IMR-90 (cell line): Measurements from ENCODE around the gene SGMS1. TPM values are rescaled to one million over a fixed set of nuclear protein-coding genes. Genes with fewer than 3 reads are reported as not detected.

Experiments
- ATAC-seq: fragments of 200-7000 bp; cut with Tn5 transposase; 2 replicates; pipeline ENCODE4 v1.9.1; 2020; ENCODE audit warnings: low read depth, mild to moderate bottlenecking, moderate library complexity
- BruUV-seq: library from RNA; stranded (reverse); fragments of 400-500 nt; replicated peaks from 2 replicates; lab custom pipeline; 2021; lab: Mats Ljungman, UMichigan
- CTCF ChIA-PET: fragments of 300-600 bp; formaldehyde crosslinking; extraction: SDS; loops from one replicate; lab custom pipeline; 2021; ENCODE audit warnings: antibody characterized with exemption; lab: Yijun Ruan, JAX
- POLR2A ChIA-PET: fragments of 300-600 bp; sonication (Branson Sonifier 250); formaldehyde crosslinking; loops from one replicate; lab custom pipeline; 2022; ENCODE audit warnings: antibody characterized with exemption; ENCODE audit not compliant: unreplicated experiment; lab: Charles Lee
- DNase-seq: peaks from one replicate; pipeline ENCODE4 v3.0.0; 2013
- H2AFZ ChIP-seq: replicated peaks from 2 replicates; pipeline ENCODE3; 2013; ENCODE audit warnings: low read length, mild to moderate bottlenecking; ENCODE audit not compliant: poor library complexity
- H2AK5ac ChIP-seq: 2 replicates; pipeline ENCODE4 v1.6.1; 2013; ENCODE audit warnings: low read depth, low read length, inconsistent platforms
- H2AK9ac ChIP-seq: replicated peaks from 2 replicates; pipeline ENCODE3; 2013; ENCODE audit warnings: mild to moderate bottlenecking, low read depth, low read length, moderate library complexity; ENCODE audit not compliant: poor library complexity
- H2BK120ac ChIP-seq: 2 replicates; pipeline ENCODE4 v1.6.1; 2013; ENCODE audit warnings: low read depth, low read length, inconsistent platforms
- H2BK15ac ChIP-seq: 3 replicates; pipeline ENCODE4 v1.6.1; 2013; ENCODE audit warnings: low read depth, low read length, inconsistent platforms
- H2BK20ac ChIP-seq: 2 replicates; pipeline ENCODE4 v1.6.1; 2013; ENCODE audit warnings: low read depth, mild to moderate bottlenecking, inconsistent platforms, low read length, moderate library complexity
- H2BK5ac ChIP-seq: 2 replicates; pipeline ENCODE4 v1.6.1; 2013; ENCODE audit warnings: mild to moderate bottlenecking, low read depth, low read length, inconsistent platforms; ENCODE audit not compliant: poor library complexity, severe bottlenecking
- H3K14ac ChIP-seq: replicated peaks from 2 replicates; pipeline ENCODE4 v1.6.1; 2013; ENCODE audit warnings: low read depth, low read length, inconsistent platforms
- H3K18ac ChIP-seq: 2 replicates; pipeline ENCODE4 v1.6.1; 2013; ENCODE audit warnings: low read depth, low read length, control low read depth
- H3K23ac ChIP-seq: 2 replicates; pipeline ENCODE4 v1.6.1; 2013; ENCODE audit warnings: low read depth, low read length, inconsistent platforms
- H3K27ac ChIP-seq: 2 replicates; pipeline ENCODE4 v1.5.1; 2013; ENCODE audit warnings: mild to moderate bottlenecking, control low read depth, low read length; ENCODE audit not compliant: insufficient read depth
- H3K27me3 ChIP-seq: 2 replicates; pipeline ENCODE4 v1.6.1; 2013; ENCODE audit warnings: low read length; ENCODE audit not compliant: control insufficient read depth, insufficient read depth
- H3K36me3 ChIP-seq: 2 replicates; pipeline ENCODE4 v1.6.1; 2013; ENCODE audit warnings: low read length, mixed read lengths; ENCODE audit not compliant: control insufficient read depth, insufficient read depth
- H3K4ac ChIP-seq: 2 replicates; pipeline ENCODE4 v1.6.1; 2013; ENCODE audit warnings: low read depth, low read length, inconsistent platforms
- H3K4me1 ChIP-seq: 2 replicates; pipeline ENCODE4 v1.6.1; 2013; ENCODE audit warnings: low read length, mixed read lengths; ENCODE audit not compliant: control insufficient read depth, insufficient read depth
- H3K4me2 ChIP-seq: 2 replicates; pipeline ENCODE4 v1.6.1; 2013; ENCODE audit warnings: low read depth, mild to moderate bottlenecking, control low read depth, low read length, moderate library complexity
- H3K4me3 ChIP-seq: 2 replicates; pipeline ENCODE4 v1.5.1; 2013; ENCODE audit warnings: low read depth, mild to moderate bottlenecking, control low read depth, low read length, moderate library complexity; ENCODE audit not compliant: insufficient read depth
- H3K56ac ChIP-seq: 2 replicates; pipeline ENCODE4 v1.6.1; 2013; ENCODE audit warnings: low read length, inconsistent platforms; ENCODE audit not compliant: insufficient read depth; ENCODE audit errors: extremely low read depth
- H3K79me1 ChIP-seq, 2 experiments: 2 replicates each; pipeline ENCODE4 v1.6.1; 2013; ENCODE audit warnings: low read length in 2 of 2, inconsistent platforms in 1 of 2, low read depth in 1 of 2
- H3K9ac ChIP-seq: 2 replicates; pipeline ENCODE4 v1.6.1; 2013; ENCODE audit warnings: low read depth, low read length, control low read depth
- H3K9me1 ChIP-seq: 2 replicates; pipeline ENCODE4 v1.6.1; 2013; ENCODE audit warnings: low read length, inconsistent platforms; ENCODE audit not compliant: insufficient read depth
- H3K9me3 ChIP-seq: 2 replicates; pipeline ENCODE4 v1.6.1; 2013; ENCODE audit warnings: low read length; ENCODE audit not compliant: control insufficient read depth, insufficient read depth
- H4K20me1 ChIP-seq: 2 replicates; pipeline ENCODE4 v1.6.1; 2013; ENCODE audit warnings: low read length, inconsistent platforms; ENCODE audit not compliant: insufficient read depth
- H4K5ac ChIP-seq: 2 replicates; pipeline ENCODE4 v1.6.1; 2013; ENCODE audit warnings: mild to moderate bottlenecking, low read depth, low read length, control low read depth
- H4K8ac ChIP-seq, 2 experiments: 2 replicates each; pipeline ENCODE4 v1.6.1; 2013; ENCODE audit warnings: low read depth in 2 of 2, low read length in 2 of 2, control low read depth in 1 of 2, inconsistent platforms in 1 of 2
- H4K91ac ChIP-seq: 2 replicates; pipeline ENCODE4 v1.6.1; 2013; ENCODE audit warnings: low read depth, low read length, inconsistent platforms; ENCODE audit not compliant: insufficient read depth
- BHLHE40 ChIP-seq: fragments of 150-350 bp; IDR thresholded peaks from 2 replicates; pipeline ENCODE4 v1.6.1; 2016; ENCODE audit warnings: mild to moderate bottlenecking, low read depth, low read length
- CHD1 ChIP-seq: IDR thresholded peaks from 2 replicates; pipeline ENCODE4 v1.6.1; 2012; ENCODE audit warnings: low read depth, low read length, improper control_type of control experiment
- FOS ChIP-seq: fragments of 150-350 bp; IDR thresholded peaks from 2 replicates; pipeline ENCODE4 v1.6.1; 2016; ENCODE audit warnings: low read depth, low read length
- MAZ ChIP-seq: IDR thresholded peaks from 2 replicates; pipeline ENCODE4 v1.6.1; 2012; ENCODE audit warnings: low read depth, mild to moderate bottlenecking, low read length, improper control_type of control experiment, moderate library complexity, borderline replicate concordance
- MXI1 ChIP-seq: IDR thresholded peaks from 2 replicates; pipeline ENCODE4 v1.6.1; 2012; ENCODE audit warnings: low read depth, mild to moderate bottlenecking, low read length, moderate library complexity, borderline replicate concordance
- NFE2L2 ChIP-seq: fragments of 150-350 bp; IDR thresholded peaks from 2 replicates; pipeline ENCODE4 v1.6.1; 2016; ENCODE audit warnings: low read depth, mild to moderate bottlenecking, low read length
- POLR2A ChIP-seq: IDR thresholded peaks from 2 replicates; pipeline ENCODE4 v1.6.1; 2012; ENCODE audit warnings: mild to moderate bottlenecking, low read depth, low read length
- RAD21 ChIP-seq: IDR thresholded peaks from 2 replicates; pipeline ENCODE4 v1.6.1; 2012; ENCODE audit warnings: low read length, improper control_type of control experiment
- SMC3 ChIP-seq: fragments of 150-350 bp; IDR thresholded peaks from 2 replicates; pipeline ENCODE4 v1.6.1; 2016; ENCODE audit warnings: low read depth, mild to moderate bottlenecking, antibody characterized with exemption, low read length, moderate library complexity
- WGBS, 2 experiments: methylation state at CpG; one replicate each; pipeline versions ENCODE4 v1.1.5 to v1.1.7; 2013; ENCODE audit warnings: missing lambda C conversion rate in 2 of 2; ENCODE audit not compliant: insufficient read length in 1 of 2; ENCODE audit errors: extremely low coverage in 2 of 2; 5-methylcytosine and 5-hydroxymethylcytosine counted together
- dilution Hi-C: fragments of 300-500 bp; cut with HindIII; formaldehyde crosslinking; loops from one replicate; pipeline ENCODE4 v1.14.3; 2018; ENCODE audit warnings: low sequenced_read_pairs; ENCODE audit not compliant: unreplicated experiment
- in situ Hi-C: fragments of 300-500 bp; cut with MboI; formaldehyde crosslinking; loops from 3 replicates; pipeline ENCODE4 v1.14.3; 2019; ENCODE audit warnings: low sequenced_read_pairs, inconsistent platforms, mixed read lengths
- intact Hi-C: fragments of 100-400 bp; cut with micrococcal nuclease; formaldehyde crosslinking; loops from 2 replicates; pipeline ENCODE4 v1.10.0; 2022
- polyA plus RNA-seq, 3 experiments: library from polyadenylated mRNA; depleted of rRNA; stranded (reverse); fragments of >200 nt; gene quantifications; 2 replicates each; pipeline ENCODE4 v1.2.3, GENCODE V29; 2012; ENCODE audit warnings: low replicate concordance in 1 of 3
- total RNA-seq: library from RNA; depleted of rRNA; stranded (reverse); fragments of >200 nt; gene quantifications from 2 replicates; pipeline ENCODE4 v1.2.3, GENCODE V29; 2012
- TF ChIP-seq, protein P1 (sequence below): conservative IDR thresholded peaks from 2 replicates; pipeline ENCODE4 v1.5.1; 2012; ENCODE audit warnings: mild to moderate bottlenecking, low read depth, low read length, improper control_type of control experiment
- TF ChIP-seq, protein P2 (sequence below): fragments of 150-350 bp; IDR thresholded peaks from 2 replicates; pipeline ENCODE4 v1.6.1; 2017; ENCODE audit warnings: mild to moderate bottlenecking, antibody characterized with exemption, low read length, low read depth

The SGMS1 gene
- total and polyA plus RNA-seq, 2 of the 4 experiments (the other 2 are of a cell fraction): 9.8 to 30.8 TPM

DNA sequence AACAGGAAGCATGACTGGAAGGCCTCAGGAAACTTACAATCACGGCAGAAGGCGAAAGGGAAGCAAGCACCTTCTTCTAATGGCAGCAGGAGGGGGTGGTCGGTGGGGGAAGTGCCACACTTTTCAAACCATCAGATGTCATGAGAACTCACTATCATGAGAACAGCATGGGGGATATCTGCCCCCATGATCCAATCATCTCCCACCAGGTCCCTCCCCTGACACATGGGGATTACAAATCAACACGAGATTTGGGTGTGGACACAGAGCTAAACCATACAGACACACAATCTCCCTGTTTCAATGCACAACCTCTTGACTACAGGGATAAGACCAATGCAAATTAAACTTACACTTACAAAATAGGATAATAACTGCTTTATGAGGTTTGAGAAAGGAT, 97.6 kb downstream of the SGMS1 start:
- Histone ChIP-seq H3K79me1 (peaks cover 2 to 7% of the 10 kb centered on the region in 2 experiments; a peak in 3 of 4 replicates), H3K18ac (no peak overlapping the region), H4K20me1 (no peaks in the 10 kb centered on the region), H3K4me1 (peaks cover 2% of the 10 kb centered on the region; the same call in 1 of the 2 replicates), H4K8ac (no peak overlapping the region), H3K9me3 (no peaks in the 10 kb centered on the region), H4K91ac (no peak overlapping the region), H3K27me3 (no peaks in the 10 kb centered on the region), H3K36me3 (no peaks in the 10 kb centered on the region; the same call in 1 of the 2 replicates), H3K9ac (no peak overlapping the region), H3K23ac (no peak overlapping the region), H3K4ac (no peak overlapping the region), H2BK120ac (no peak overlapping the region), H2BK15ac (no peak overlapping the region), H3K4me3 (no peak overlapping the region), H2AK9ac (no peak overlapping the region), H3K27ac (no peak overlapping the region), H3K56ac (no peak overlapping the region), H2AK5ac (no peak overlapping the region), H4K5ac (no peak overlapping the region), H2BK5ac (no peak overlapping the region), H3K9me1 (peaks cover 7% of the 10 kb centered on the region), H3K4me2 (no peak overlapping the region), H2BK20ac (no peak overlapping the region), H3K14ac (no peak overlapping the region), H2AFZ (no peak overlapping the region)
- intact Hi-C loops (no loop called here), dilution Hi-C loops (no loop called here), in situ Hi-C loops (no loop called here)
- ChIA-PET POLR2A (no interaction called here), CTCF (no interaction called here)
- DNase-seq (no peak), ATAC-seq (no peak)
- WGBS, 2 experiments: no CpG with 5 or more reads among the region's 4 CpGs
- TF ChIP-seq, protein P1, sequence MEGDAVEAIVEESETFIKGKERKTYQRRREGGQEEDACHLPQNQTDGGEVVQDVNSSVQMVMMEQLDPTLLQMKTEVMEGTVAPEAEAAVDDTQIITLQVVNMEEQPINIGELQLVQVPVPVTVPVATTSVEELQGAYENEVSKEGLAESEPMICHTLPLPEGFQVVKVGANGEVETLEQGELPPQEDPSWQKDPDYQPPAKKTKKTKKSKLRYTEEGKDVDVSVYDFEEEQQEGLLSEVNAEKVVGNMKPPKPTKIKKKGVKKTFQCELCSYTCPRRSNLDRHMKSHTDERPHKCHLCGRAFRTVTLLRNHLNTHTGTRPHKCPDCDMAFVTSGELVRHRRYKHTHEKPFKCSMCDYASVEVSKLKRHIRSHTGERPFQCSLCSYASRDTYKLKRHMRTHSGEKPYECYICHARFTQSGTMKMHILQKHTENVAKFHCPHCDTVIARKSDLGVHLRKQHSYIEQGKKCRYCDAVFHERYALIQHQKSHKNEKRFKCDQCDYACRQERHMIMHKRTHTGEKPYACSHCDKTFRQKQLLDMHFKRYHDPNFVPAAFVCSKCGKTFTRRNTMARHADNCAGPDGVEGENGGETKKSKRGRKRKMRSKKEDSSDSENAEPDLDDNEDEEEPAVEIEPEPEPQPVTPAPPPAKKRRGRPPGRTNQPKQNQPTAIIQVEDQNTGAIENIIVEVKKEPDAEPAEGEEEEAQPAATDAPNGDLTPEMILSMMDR: no peak
- no peak for TF ChIP-seq MXI1
- no peak for TF ChIP-seq NFE2L2
- no peak for TF ChIP-seq RAD21
- no peak for TF ChIP-seq SMC3
- TF ChIP-seq, protein P2, sequence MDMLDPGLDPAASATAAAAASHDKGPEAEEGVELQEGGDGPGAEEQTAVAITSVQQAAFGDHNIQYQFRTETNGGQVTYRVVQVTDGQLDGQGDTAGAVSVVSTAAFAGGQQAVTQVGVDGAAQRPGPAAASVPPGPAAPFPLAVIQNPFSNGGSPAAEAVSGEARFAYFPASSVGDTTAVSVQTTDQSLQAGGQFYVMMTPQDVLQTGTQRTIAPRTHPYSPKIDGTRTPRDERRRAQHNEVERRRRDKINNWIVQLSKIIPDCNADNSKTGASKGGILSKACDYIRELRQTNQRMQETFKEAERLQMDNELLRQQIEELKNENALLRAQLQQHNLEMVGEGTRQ: no peak
- no peak for TF ChIP-seq FOS
- no peak for TF ChIP-seq CHD1
- no peak for TF ChIP-seq POLR2A
- no peak for TF ChIP-seq MAZ
- no peak for TF ChIP-seq BHLHE40
- BruUV-seq: no TSS peak
